Ishikawa (cell line): ENCODE data around the gene IL17RA.

ENCODE experiments used
- CEBPB ChIP-seq: IDR thresholded peaks from 2 replicates; pipeline ENCODE4 v1.6.1; 2012
- CREB1 ChIP-seq: IDR thresholded peaks from 2 replicates; pipeline ENCODE4 v1.6.1; 2012; ENCODE audit warnings: low read depth
- EGR1 ChIP-seq: IDR thresholded peaks from 2 replicates; pipeline ENCODE4 v1.6.1; 2012
- EP300 ChIP-seq: IDR thresholded peaks from 2 replicates; pipeline ENCODE4 v1.6.1; 2012; ENCODE audit warnings: borderline replicate concordance
- FOXM1 ChIP-seq: IDR thresholded peaks from 2 replicates; pipeline ENCODE4 v1.6.1; 2012; ENCODE audit warnings: low read depth, borderline replicate concordance
- NFIC ChIP-seq: IDR thresholded peaks from 2 replicates; pipeline ENCODE4 v1.6.1; 2012
- RAD21 ChIP-seq: IDR thresholded peaks from 2 replicates; pipeline ENCODE4 v1.6.1; 2012; ENCODE audit warnings: low read depth
- REST ChIP-seq: IDR thresholded peaks from 2 replicates; pipeline ENCODE4 v1.6.1; 2012; ENCODE audit warnings: low read depth, mild to moderate bottlenecking
- TAF1 ChIP-seq: IDR thresholded peaks from 2 replicates; pipeline ENCODE4 v1.6.1; 2012; ENCODE audit warnings: low read depth, mild to moderate bottlenecking
- TCF12 ChIP-seq: IDR thresholded peaks from 2 replicates; pipeline ENCODE4 v1.6.1; 2012; ENCODE audit warnings: low read depth
- TEAD4 ChIP-seq: IDR thresholded peaks from 2 replicates; pipeline ENCODE4 v1.6.1; 2012
- USF1 ChIP-seq: IDR thresholded peaks from 2 replicates; pipeline ENCODE4 v1.6.1; 2012
- YY1 ChIP-seq: IDR thresholded peaks from 2 replicates; pipeline ENCODE4 v1.6.1; 2012; ENCODE audit warnings: low read depth
- ZBTB7A ChIP-seq: IDR thresholded peaks from 2 replicates; pipeline ENCODE4 v1.6.1; 2012; ENCODE audit warnings: low read depth
- TF ChIP-seq, protein P1 (sequence below): IDR thresholded peaks from 2 replicates; pipeline ENCODE4 v1.6.1; 2012

The IL17RA gene

DNA sequence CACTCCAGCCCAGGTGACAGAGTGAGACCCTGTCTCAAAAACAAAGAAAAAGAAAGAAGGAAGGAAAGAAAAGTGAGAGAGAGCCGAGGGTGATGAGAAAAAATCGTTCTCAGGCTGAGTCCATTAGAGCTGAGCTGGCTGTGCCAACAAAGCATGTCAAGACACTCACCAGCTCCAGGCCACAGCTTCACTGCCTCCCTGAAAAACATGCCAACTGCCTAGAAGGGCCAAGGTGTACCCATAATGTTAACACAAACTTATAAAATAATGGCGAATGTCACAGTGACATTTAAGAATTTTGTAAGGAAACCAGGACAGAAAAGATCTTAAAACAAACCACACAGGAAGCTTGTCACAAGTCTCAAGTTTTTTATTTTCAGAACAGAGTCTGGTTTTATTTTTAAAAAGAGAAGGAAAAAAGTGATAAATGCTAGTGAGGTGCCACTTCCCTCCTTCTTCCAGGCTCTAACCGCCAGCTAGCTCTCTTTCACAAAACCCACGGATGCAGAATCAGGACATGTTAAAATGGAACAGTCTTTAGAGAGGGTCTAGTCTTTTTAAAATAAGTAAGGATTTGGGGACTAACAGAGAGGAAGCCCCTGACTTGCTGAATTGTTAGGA is 31.3 kb downstream of the IL17RA start:
- TF ChIP-seq FOXM1 (no peak), TCF12 (no peak), CREB1 (no peak), USF1 (no peak), RAD21 (no peak), ZBTB7A (no peak), EGR1 (no peak), EP300 (no peak)
- TF ChIP-seq, protein P1, sequence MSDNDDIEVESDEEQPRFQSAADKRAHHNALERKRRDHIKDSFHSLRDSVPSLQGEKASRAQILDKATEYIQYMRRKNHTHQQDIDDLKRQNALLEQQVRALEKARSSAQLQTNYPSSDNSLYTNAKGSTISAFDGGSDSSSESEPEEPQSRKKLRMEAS, result no peak

DNA sequence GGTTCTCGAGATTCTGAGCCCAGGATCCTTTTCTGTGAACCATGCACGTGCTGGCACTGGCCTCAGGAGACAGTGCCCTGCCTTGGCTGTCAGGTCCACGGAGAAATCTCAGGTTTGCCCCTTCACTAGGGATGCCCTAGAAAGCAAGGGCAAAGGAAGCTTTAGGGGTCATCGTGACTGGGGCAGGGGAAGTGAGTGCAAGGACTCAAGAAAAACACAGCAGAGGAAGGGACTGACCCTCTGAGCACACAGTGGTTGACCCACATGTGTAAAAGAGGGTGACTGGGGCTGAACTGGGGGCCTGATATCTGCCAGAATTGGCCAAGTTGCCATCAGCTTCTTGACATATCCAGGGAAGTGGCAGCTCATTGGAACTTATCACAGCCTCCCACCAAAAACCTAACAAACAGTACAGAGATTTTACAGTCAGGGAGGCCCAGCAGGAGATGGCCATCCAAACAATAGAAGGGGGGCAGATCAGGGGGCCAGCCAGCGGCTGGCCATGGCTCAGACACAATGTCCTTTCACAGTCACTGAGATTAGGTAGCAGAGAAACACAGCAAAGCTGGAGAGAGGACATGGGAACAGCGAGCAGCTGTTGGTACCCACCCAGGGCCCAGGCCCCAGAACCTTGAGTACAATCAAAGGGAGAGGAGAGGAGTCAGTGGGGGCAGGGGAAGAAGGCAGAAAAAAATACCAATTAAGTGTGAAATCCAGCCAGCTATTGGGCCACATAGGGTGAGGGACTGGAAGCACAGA is 32.0 kb downstream of the IL17RA start:
- no peak for TF ChIP-seq CREB1
- TF ChIP-seq TEAD4, result no peak
- no peak for TF ChIP-seq YY1
- TF ChIP-seq, protein P1, result no peak
- TF ChIP-seq EP300, result no peak
- no peak for TF ChIP-seq USF1
- no peak for TF ChIP-seq TAF1
- TF ChIP-seq ZBTB7A, result no peak
- no peak for TF ChIP-seq REST

GRCh38 chr22:17117400-17117799 is 32.6 kb downstream of the IL17RA start:
- no peak for TF ChIP-seq EP300
- TF ChIP-seq ZBTB7A, result no peak
- TF ChIP-seq TCF12, result no peak
- TF ChIP-seq USF1, result no peak
- TF ChIP-seq NFIC, result no peak
- no peak for TF ChIP-seq RAD21
- TF ChIP-seq REST, result no peak

DNA sequence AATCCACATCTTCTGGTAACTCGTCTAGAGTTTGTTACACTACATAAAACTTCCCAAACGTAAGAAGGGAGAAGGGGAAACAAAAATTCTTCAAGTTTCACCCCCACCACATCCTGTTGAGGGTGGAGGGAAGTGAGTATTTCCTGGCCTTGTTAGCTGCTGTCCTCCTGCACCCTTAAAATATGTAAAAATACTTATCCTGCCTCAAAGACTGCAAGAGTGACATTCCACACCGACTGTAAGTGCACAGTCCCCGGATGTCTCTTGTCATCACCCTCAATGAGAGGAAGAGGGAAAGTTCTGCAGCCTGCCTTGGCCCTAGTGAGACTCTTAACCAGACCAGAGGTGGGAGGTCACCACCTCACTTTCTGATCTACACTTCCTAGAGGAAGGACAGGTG is 33.1 kb downstream of the IL17RA start:
- TF ChIP-seq EGR1 (no peak), CEBPB (no peak), FOXM1 (no peak), RAD21 (no peak), TAF1 (no peak), REST (no peak), TCF12 (no peak), NFIC (no peak), ZBTB7A (no peak), TEAD4 (no peak), YY1 (no peak), USF1 (no peak), CREB1 (no peak), EP300 (no peak)
- TF ChIP-seq, protein P1, result no peak
